Subcutaneous abdominal adipose tissue (tissue), 5 donors: ENCODE results near the gene SNAPC5.
"Not testable (repeated sequence)": the region's sequence is repeated elsewhere in the genome, so short reads cannot be mapped to it uniquely, and the experiment has no call there.

Experiments used
- H3K27ac ChIP-seq: one replicate; pipeline ENCODE4 v1.7.0; 2013; ENCODE audit warnings: low read depth, mild to moderate bottlenecking, inconsistent platforms, low read length, moderate library complexity
- H3K27me3 ChIP-seq, 5 donors: one replicate each; pipeline ENCODE4 v1.7.0; 2013; ENCODE audit warnings: low read length in 5 of 5, inconsistent platforms in 1 of 5; ENCODE audit not compliant: control insufficient read depth in 5 of 5, insufficient read depth in 4 of 5
- H3K36me3 ChIP-seq, 5 donors: one replicate each; pipeline ENCODE4 v1.7.0; 2013; ENCODE audit warnings: low read length in 5 of 5; ENCODE audit not compliant: control insufficient read depth in 5 of 5, insufficient read depth in 5 of 5
- H3K4me1 ChIP-seq, 5 donors: one replicate each; pipeline ENCODE4 v1.7.0; 2013; ENCODE audit warnings: low read length in 5 of 5, mild to moderate bottlenecking in 3 of 5, moderate library complexity in 1 of 5; ENCODE audit not compliant: control insufficient read depth in 5 of 5, insufficient read depth in 5 of 5
- H3K4me3 ChIP-seq, 5 donors: one replicate each; pipeline ENCODE4 v1.7.0; 2013; ENCODE audit warnings: low read length in 5 of 5, low read depth in 1 of 5
- H3K9ac ChIP-seq, 5 donors: one replicate each; pipeline ENCODE4 v1.7.0; 2013; ENCODE audit warnings: low read length in 5 of 5, mild to moderate bottlenecking in 4 of 5, moderate library complexity in 3 of 5
- H3K9me3 ChIP-seq, 5 donors: one replicate each; pipeline ENCODE4 v1.7.0; 2013; ENCODE audit warnings: low read length in 5 of 5; ENCODE audit not compliant: control insufficient read depth in 5 of 5
- donor health status: healthy.
- donor health status: healthy.
- donor health status: healthy.
- donor health status: healthy.
- donor health status: healthy.

SNAPC5 gene

DNA sequence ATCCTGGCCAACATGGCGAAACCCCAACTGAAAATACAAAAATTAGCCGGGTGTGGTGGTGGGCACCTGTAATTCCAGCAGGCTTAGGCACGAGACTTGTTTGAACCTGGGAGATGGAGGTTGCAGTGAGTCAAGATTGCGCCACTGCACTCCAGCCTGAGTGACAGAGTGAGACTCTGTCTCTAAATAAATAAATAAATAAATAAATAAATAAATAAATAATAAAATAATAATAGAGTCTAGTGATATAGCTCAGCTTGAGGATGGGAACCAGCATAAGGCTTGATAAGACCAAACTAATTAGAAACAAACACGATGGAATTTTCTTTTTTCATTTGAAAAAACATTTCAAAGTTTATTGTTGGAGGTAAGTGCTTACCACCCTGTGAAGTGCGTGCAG lies 36.3 kb downstream of the SNAPC5 start:
- H3K36me3 ChIP-seq: peaks cover 2 to 25% (median 8%) of the 10 kb centered on the region in 5 donors
- H3K27me3 ChIP-seq, H3K9ac ChIP-seq, H3K4me3 ChIP-seq, H3K9me3 ChIP-seq, H3K27ac ChIP-seq, H3K4me1 ChIP-seq: not testable (repeated sequence)

DNA sequence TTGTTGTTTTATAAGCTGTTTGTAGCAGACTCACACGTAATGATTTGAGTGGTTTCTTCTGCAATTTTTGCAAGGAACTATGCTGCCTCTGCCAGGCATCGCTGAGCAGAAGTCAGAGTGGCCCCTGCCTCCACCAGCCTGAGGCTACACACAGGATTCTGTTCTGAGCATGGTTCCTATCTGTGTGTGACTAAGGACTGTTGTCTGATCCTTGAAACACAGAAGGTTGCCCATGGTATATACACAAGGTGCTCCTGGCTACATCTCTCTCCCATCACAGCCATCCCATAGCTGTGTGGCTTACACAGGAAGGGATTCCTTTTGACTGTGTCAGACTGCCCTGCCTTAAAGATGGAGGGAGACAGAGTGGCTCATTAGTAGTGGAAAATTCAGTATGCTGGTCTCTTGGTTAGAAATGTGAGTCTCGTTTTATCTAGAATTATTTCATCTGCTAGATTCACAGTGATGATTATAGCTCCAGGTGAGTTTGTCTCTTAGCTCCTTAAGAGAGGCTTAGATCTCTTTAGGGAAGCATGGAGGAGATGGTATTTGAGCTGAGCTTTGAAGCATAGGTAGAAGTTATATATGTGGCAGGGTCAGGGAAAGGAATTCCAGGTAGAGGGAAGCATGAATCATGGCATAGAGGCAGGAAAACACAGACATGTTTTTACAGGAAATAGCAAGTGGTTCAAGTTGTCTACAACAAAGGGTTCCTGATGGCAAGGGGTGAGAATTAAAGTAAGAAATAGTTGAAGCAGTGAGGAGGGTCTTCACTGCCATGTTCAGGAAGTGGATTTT lies 37.5 kb downstream of the SNAPC5 start:
- H3K27ac ChIP-seq: no peak overlapping the region
- H3K9ac ChIP-seq: no peak overlapping the region
- no peaks in the 10 kb centered on the region for H3K4me1 ChIP-seq
- H3K36me3 ChIP-seq: peaks cover 5 to 31% (median 13%) of the 10 kb centered on the region in 5 donors
- no peaks in the 10 kb centered on the region for H3K9me3 ChIP-seq
- H3K4me3 ChIP-seq: no peak overlapping the region
- H3K27me3 ChIP-seq: no peaks in the 10 kb centered on the region

DNA sequence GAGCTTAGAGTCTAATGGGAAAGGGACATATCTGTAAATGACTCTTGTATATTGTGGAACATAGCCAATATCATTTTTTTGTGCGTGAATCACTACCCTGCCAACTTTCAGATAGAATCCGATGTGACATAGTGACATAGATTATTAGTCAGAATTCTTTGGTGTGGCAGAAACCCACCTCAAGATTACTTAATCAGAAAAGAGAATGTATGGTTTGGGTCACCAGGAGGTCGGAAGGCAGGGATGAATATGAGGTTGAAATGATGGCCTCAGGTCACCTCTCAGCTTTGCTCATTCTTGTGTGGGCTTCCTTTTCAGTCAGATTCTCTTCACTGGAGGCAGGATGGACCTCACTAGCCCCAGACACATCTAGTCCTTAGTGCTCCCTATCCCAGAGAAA lies 41.4 kb downstream of the SNAPC5 start:
- H3K27ac ChIP-seq: no peak overlapping the region
- H3K27me3 ChIP-seq: no peaks in the 10 kb centered on the region
- H3K9me3 ChIP-seq: no peaks in the 10 kb centered on the region
- peaks cover 5 to 30% (median 11%) of the 10 kb centered on the region in 5 donors for H3K36me3 ChIP-seq
- H3K9ac ChIP-seq: no peak overlapping the region
- H3K4me3 ChIP-seq: no peak overlapping the region
- H3K4me1 ChIP-seq: peaks cover 0 to 10% (median 4%) of the 10 kb centered on the region in 5 donors

DNA sequence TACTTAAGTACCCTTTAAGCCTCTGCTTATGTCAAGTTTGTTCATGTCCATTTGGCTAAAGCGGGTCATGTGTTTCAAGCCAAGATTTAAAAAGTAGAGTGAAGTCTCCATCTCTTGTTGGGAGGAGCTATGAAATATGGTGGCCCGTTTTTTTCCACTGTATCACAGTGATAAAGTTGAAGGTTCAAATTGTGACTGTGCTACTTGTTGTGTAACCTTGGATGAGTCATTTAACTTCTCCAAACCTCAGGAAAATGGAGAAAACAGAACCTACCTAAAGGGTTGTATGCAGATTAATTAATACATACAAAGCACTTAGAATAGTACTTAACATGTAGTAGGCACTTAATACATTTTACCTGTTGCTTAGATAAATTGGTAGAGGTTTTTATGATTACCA lies 43.4 kb downstream of the SNAPC5 start:
- H3K36me3 ChIP-seq: peaks cover 0 to 25% (median 9%) of the 10 kb centered on the region in 5 donors
- H3K9me3 ChIP-seq: no peaks in the 10 kb centered on the region
- H3K27ac ChIP-seq: no peak overlapping the region
- H3K9ac ChIP-seq: no peak overlapping the region
- H3K4me1 ChIP-seq: peaks cover 0 to 10% (median 4%) of the 10 kb centered on the region in 5 donors
- no peaks in the 10 kb centered on the region for H3K27me3 ChIP-seq
- no peak overlapping the region for H3K4me3 ChIP-seq

DNA sequence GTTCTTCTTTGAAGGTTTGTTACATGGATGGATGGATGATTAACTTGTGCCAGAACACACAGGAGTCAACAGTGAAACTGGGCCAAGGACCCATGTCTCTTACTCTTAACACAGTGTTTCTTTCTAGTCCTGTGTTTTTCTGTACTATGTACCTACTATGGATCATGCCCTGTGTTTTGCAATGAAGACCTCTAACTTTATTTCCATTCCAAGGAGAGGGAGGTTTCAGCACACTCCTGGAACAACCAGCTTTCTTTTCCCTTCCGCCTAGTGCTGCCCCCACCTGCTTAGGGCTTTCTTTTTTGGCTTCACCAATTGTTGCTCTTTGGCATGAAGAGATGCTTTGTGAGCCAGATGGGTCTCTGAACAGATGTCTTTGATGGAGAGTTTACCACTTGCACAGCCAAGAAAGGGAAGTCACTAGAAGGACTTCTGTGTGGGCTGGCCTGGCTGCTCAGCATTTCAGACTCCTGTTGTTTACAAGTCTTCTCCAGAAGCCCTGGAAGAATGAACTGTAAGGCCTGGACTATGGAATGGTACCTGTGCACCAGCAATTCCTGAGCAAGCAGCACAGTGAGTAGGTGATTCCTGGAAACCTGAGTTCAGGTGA lies 44.5 kb downstream of the SNAPC5 start:
- Histone ChIP-seq H3K27me3 (no peaks in the 10 kb centered on the region), H3K27ac (no peak overlapping the region), H3K9ac (no peak overlapping the region), H3K4me3 (no peak overlapping the region), H3K9me3 (no peaks in the 10 kb centered on the region), H3K4me1 (peaks cover 0 to 10% (median 4%) of the 10 kb centered on the region in 5 donors), H3K36me3 (peaks cover 3 to 25% (median 12%) of the 10 kb centered on the region in 5 donors)

DNA sequence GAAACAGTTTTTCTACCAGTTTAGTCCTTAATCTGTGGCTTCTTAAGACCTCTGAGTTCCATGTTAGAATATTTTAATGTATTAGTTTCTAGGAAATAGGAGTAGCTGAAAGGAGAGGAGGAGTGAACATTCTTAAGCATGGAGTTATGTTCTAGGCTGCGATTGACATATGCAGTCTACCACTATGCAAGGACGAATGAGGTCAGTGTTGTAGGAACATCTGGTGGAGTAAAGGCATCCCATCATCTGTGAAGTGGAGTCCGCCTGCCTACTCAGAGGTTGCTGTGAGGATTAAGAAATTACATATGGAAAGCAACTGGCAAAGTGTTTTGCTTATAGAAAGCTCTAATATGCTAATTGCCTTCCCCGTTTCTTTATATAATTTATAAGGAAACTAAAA lies 45.1 kb downstream of the SNAPC5 start:
- Histone ChIP-seq H3K4me3 (no peak overlapping the region), H3K9me3 (no peaks in the 10 kb centered on the region), H3K27me3 (no peaks in the 10 kb centered on the region), H3K36me3 (peaks cover 3 to 26% (median 12%) of the 10 kb centered on the region in 5 donors), H3K27ac (no peak overlapping the region), H3K9ac (no peak overlapping the region), H3K4me1 (peaks cover 0 to 10% (median 4%) of the 10 kb centered on the region in 5 donors)
